Panc1 (cell line): ENCODE measurements around the gene KLHL3. TPM values are rescaled to one million over a fixed set of nuclear protein-coding genes. Genes with fewer than 3 reads are reported as not detected.

Experiments
- ATAC-seq: fragments of 200-7000 bp; cut with Tn5 transposase; 2 replicates; pipeline ENCODE4 v1.9.1; 2020; ENCODE audit warnings: mild to moderate bottlenecking, moderate library complexity
- BruUV-seq: library from RNA; stranded (reverse); fragments of 400-500 nt; replicated peaks from 2 replicates; lab custom pipeline; 2021; lab: Mats Ljungman, UMichigan
- CTCF ChIA-PET: fragments of 300-600 bp; sonication (Branson Sonifier 250); formaldehyde crosslinking; loops from one replicate; lab custom pipeline; 2022; ENCODE audit warnings: antibody characterized with exemption; lab: Charles Lee
- POLR2A ChIA-PET: fragments of 300-600 bp; sonication (Branson Sonifier 250); formaldehyde crosslinking; loops from one replicate; lab custom pipeline; 2022; ENCODE audit warnings: antibody characterized with exemption; lab: Charles Lee
- DNase-seq: peaks from one replicate; pipeline ENCODE4 v3.0.0-alpha.2; 2010; ENCODE audit warnings: low read depth, low spot score
- H3K27ac ChIP-seq: 2 replicates; pipeline ENCODE4 v1.5.1; 2011; ENCODE audit warnings: mild to moderate bottlenecking, low read length, inconsistent platforms
- H3K27me3 ChIP-seq: fragments of 200-500 bp; sonication (Bioruptor generic); 2 replicates; pipeline ENCODE4 v1.6.0; 2014; ENCODE audit warnings: low read length, inconsistent platforms; ENCODE audit not compliant: control insufficient read depth, insufficient read depth
- H3K36me3 ChIP-seq: fragments of 200-500 bp; sonication (Bioruptor generic); 2 replicates; pipeline ENCODE4 v1.5.1; 2014; ENCODE audit warnings: inconsistent platforms, mild to moderate bottlenecking, low read length, moderate library complexity; ENCODE audit not compliant: control insufficient read depth, insufficient read depth
- H3K4me1 ChIP-seq: 2 replicates; pipeline ENCODE4 v1.5.1; 2011; ENCODE audit warnings: inconsistent platforms, mild to moderate bottlenecking, low read length, moderate library complexity; ENCODE audit not compliant: control insufficient read depth, insufficient read depth
- H3K4me3 ChIP-seq, 2 experiments: 2 replicates each; pipeline ENCODE4 v1.5.1; 2011 to 2012; ENCODE audit warnings: low read depth in 2 of 2, low read length in 2 of 2, mild to moderate bottlenecking in 2 of 2, inconsistent platforms in 1 of 2, moderate library complexity in 1 of 2
- H3K9me3 ChIP-seq: fragments of 200-500 bp; sonication (Bioruptor generic); 2 replicates; pipeline ENCODE4 v1.5.1; 2014; ENCODE audit warnings: low read depth, mild to moderate bottlenecking, inconsistent platforms, low read length, moderate library complexity; ENCODE audit not compliant: control insufficient read depth, insufficient read depth
- CTCF ChIP-seq: fragments of 450-650 bp; IDR thresholded peaks from 2 replicates; pipeline ENCODE4 v1.5.1; 2017; ENCODE audit warnings: mild to moderate bottlenecking
- POLR2AphosphoS5 ChIP-seq: IDR thresholded peaks from 2 replicates; pipeline ENCODE4 v1.6.1; 2012; ENCODE audit warnings: mild to moderate bottlenecking, low read depth, low read length, moderate library complexity
- REST ChIP-seq, 2 experiments: IDR thresholded peaks; 2 replicates each; pipeline ENCODE4 v1.6.1; 2011 to 2012; ENCODE audit warnings: low read depth in 2 of 2, control low read depth in 1 of 2, low read length in 1 of 2, mild to moderate bottlenecking in 1 of 2, moderate library complexity in 1 of 2; ENCODE audit not compliant: insufficient read depth in 1 of 2
- SIN3A ChIP-seq: IDR thresholded peaks from 2 replicates; pipeline ENCODE4 v1.6.1; 2012; ENCODE audit warnings: low read depth, mild to moderate bottlenecking, low read length, moderate library complexity, borderline replicate concordance; ENCODE audit not compliant: insufficient read depth
- TCF7L2 ChIP-seq: IDR thresholded peaks from 2 replicates; pipeline ENCODE4 v1.6.1; 2011; ENCODE audit warnings: mild to moderate bottlenecking, low read depth, low read length, inconsistent platforms
- in situ Hi-C: cut with HindIII; loops from 2 replicates; pipeline ENCODE4 v1.10.0; 2016; ENCODE audit warnings: low sequenced_read_pairs, low pct_unique_long_range_greater_than_20kb
- intact Hi-C: fragments of 100-400 bp; cut with micrococcal nuclease; formaldehyde crosslinking; loops from one replicate; pipeline ENCODE4 v1.10.0; 2022; ENCODE audit not compliant: unreplicated experiment
- total RNA-seq: library from RNA; stranded (reverse); gene quantifications from one replicate; pipeline ENCODE4 v1.2.1, GENCODE V29; 2021; ENCODE audit not compliant: unreplicated experiment

The KLHL3 gene
- total RNA-seq, 1 experiment from 2014 or later, result 1.9 TPM

- ChIA-PET CTCF (no interaction called here), POLR2A (no interaction called here)
- H3K9me3 ChIP-seq, result no peaks in the 10 kb centered on the region
- no TSS peak for BruUV-seq
- no peaks in the 10 kb centered on the region for H3K36me3 ChIP-seq
- H3K4me1 ChIP-seq, result no peaks in the 10 kb centered on the region
- no peak overlapping the region for H3K27ac ChIP-seq
- in situ Hi-C loops (no loop called here), intact Hi-C loops (no loop called here)
- DNase-seq (no peak), ATAC-seq (no peak)
- H3K27me3 ChIP-seq, result no peaks in the 10 kb centered on the region
- H3K4me3 ChIP-seq, result no peak overlapping the region
- TF ChIP-seq TCF7L2 (no peak), REST (IDR thresholded peaks at IDR 0.05; ENCODE audit: insufficient read depth in 1 of 2, low read depth in 2 of 2, low read length in 1 of 2) (no peak), POLR2AphosphoS5 (no peak), SIN3A (no peak), CTCF (no peak)
These were observed 160.0 kb downstream of the KLHL3 start for GRCh38 chr5:137575847-137576246.

GRCh38 chr5:137575211-137575610 lies 160.7 kb downstream of the KLHL3 start:
- POLR2A ChIA-PET, result no interaction called here
- H3K4me1 ChIP-seq, result no peaks in the 10 kb centered on the region
- intact Hi-C loops (no loop called here), in situ Hi-C loops (no loop called here)
- no peak overlapping the region for H3K4me3 ChIP-seq
- H3K27ac ChIP-seq, result no peak overlapping the region
- TF ChIP-seq POLR2AphosphoS5 (no peak), SIN3A (no peak), REST (IDR thresholded peaks at IDR 0.05; ENCODE audit: insufficient read depth in 1 of 2, low read depth in 2 of 2, low read length in 1 of 2) (no peak), TCF7L2 (no peak), CTCF (no peak)
- BruUV-seq, result no TSS peak
- H3K9me3 ChIP-seq, result no peaks in the 10 kb centered on the region
- CTCF ChIA-PET, result no interaction called here
- no peak for DNase-seq
- no peaks in the 10 kb centered on the region for H3K27me3 ChIP-seq
- no peak for ATAC-seq
- no peaks in the 10 kb centered on the region for H3K36me3 ChIP-seq
